DLD1 (cell line): Measurements from ENCODE around the gene CRY1.
"Not testable (repeated sequence)": the region's sequence is repeated elsewhere in the genome, so short reads cannot be mapped to it uniquely, and the experiment has no call there.

ENCODE experiments used
- in situ Hi-C: cut with HindIII; loops from 2 replicates; pipeline ENCODE4 v1.10.0; 2017; ENCODE audit warnings: low sequenced_read_pairs

Gene CRY1

GRCh38 chr12:107079172-107080011 lies 14.0 kb downstream of the CRY1 start:
- in situ Hi-C loops: no loop called here

GRCh38 chr12:107073266-107073665 lies 20.1 kb downstream of the CRY1 start:
- in situ Hi-C loops: not testable (repeated sequence)

GRCh38 chr12:107066691-107067090 lies 26.7 kb downstream of the CRY1 start:
- in situ Hi-C loops: no loop called here

- in situ Hi-C loops: no loop called here
Observed at GRCh38 chr12:107064687-107065086, 28.7 kb downstream of the CRY1 start.

GRCh38 chr12:107064243-107064642 lies 29.1 kb downstream of the CRY1 start:
- in situ Hi-C loops: no loop called here

- in situ Hi-C loops: no loop called here
Observed at GRCh38 chr12:107058190-107058589, 35.2 kb downstream of the CRY1 start.

GRCh38 chr12:107057071-107057834 lies 36.1 kb downstream of the CRY1 start:
- in situ Hi-C loops: no loop called here

GRCh38 chr12:107053709-107054108 lies 39.6 kb downstream of the CRY1 start:
- in situ Hi-C loops: no loop called here

- in situ Hi-C loops: no loop called here
Observed at GRCh38 chr12:107045186-107045585, 48.2 kb downstream of the CRY1 start.

- in situ Hi-C loops: no loop called here
Observed at GRCh38 chr12:107042801-107043200, 50.5 kb downstream of the CRY1 start.

- in situ Hi-C loops: no loop called here
Observed at GRCh38 chr12:107035733-107036132, 57.6 kb downstream of the CRY1 start.

GRCh38 chr12:107033758-107034739 lies 59.3 kb downstream of the CRY1 start:
- in situ Hi-C loops: no loop called here

GRCh38 chr12:107032266-107032665 lies 61.1 kb downstream of the CRY1 start:
- in situ Hi-C loops: no loop called here

GRCh38 chr12:107031061-107031460 lies 62.3 kb downstream of the CRY1 start:
- in situ Hi-C loops: no loop called here

- in situ Hi-C loops: no loop called here
Observed at GRCh38 chr12:107029081-107029480, 64.3 kb downstream of the CRY1 start.

GRCh38 chr12:107027636-107028053 lies 65.7 kb downstream of the CRY1 start:
- in situ Hi-C loops: no loop called here

- in situ Hi-C loops: no loop called here
Observed at GRCh38 chr12:107026806-107027635, 66.3 kb downstream of the CRY1 start.

- in situ Hi-C loops: not testable (repeated sequence)
Observed at GRCh38 chr12:107026356-107026755, 67.0 kb downstream of the CRY1 start.

- in situ Hi-C loops: no loop called here
Observed at GRCh38 chr12:107025671-107026070, 67.7 kb downstream of the CRY1 start.

- in situ Hi-C loops: no loop called here
Observed at GRCh38 chr12:107019546-107019945, 73.8 kb downstream of the CRY1 start.
